GM21786 (cell line): ENCODE results near the gene DCUN1D5.
A peak's percentile ranks its signal among the peaks of the same experiment; 100 is the strongest.

Source experiments
- ATAC-seq: cut with Tn5 transposase; IDR thresholded peaks from one replicate; pipeline ENCODE4 v1.9.1; 2021; ENCODE audit not compliant: unreplicated experiment

Gene DCUN1D5

DNA sequence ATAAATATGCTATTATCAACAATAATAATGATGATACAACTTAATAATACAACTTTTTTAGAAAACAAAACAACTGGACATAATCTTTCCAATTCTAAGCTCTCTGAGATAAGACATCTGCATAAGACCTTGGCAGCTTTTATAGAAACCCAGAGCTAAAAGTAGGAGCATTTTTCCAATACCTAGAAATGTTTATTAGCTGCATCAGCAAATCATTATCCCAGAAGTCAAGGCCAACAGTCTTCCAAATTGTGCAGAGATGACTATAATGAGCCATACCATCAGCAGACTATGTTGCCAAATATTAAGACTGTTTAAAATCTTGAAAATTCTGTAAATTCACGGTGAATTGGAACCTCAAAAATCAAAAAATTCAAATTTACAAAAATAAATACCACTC lies 30.3 kb downstream of the DCUN1D5 start:
- no peak for ATAC-seq

DNA sequence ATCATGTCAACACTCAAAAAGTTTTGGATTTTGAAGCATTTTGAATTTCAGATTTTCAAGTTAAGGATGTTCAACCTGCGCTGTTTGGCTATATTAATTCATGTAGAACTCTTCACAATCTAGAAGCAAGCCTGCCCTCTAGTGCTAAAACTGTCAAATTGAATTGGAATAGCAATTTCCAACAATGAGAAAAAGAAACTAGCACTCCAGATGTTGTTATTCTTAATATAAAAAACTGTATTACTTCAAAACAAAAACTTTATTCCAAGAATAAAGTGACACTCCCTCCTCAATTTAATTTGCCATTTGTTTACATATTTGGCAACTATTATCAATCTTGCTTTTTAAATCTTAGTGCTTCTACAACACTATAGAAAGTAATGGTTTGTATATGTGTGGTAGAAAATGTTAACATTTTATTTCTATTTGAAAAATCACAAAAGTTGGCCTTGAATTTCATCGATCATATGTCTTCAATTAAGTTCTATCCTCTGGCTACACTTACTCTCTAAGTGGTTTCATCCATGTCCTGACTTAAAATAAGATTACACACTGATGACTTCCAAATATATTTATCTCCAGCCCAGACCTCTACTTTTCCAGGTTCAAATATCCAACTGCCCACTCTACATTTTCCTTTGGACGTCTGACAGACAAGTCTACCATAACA lies 36.6 kb downstream of the DCUN1D5 start:
- peak; percentile 69 for ATAC-seq

DNA sequence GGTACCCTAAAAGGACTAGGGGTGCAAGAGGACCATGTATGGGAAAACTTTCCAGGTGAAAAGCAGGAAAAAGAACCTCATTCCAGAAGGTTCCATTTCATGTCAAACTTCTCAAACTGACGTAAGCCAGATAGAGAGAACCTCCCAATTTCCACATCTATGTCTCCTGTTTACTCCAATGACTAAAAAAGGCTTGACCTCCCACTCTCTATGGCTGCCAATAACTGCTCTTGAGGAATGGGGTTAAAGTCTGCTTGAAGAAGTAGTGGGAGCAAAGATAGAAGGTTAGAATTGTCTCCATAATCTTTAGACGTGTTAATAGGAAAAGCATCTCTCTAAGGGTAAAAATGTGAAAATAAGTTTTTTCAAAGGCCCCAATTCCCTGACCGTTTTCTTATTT lies 38.0 kb downstream of the DCUN1D5 start:
- ATAC-seq = no peak

DNA sequence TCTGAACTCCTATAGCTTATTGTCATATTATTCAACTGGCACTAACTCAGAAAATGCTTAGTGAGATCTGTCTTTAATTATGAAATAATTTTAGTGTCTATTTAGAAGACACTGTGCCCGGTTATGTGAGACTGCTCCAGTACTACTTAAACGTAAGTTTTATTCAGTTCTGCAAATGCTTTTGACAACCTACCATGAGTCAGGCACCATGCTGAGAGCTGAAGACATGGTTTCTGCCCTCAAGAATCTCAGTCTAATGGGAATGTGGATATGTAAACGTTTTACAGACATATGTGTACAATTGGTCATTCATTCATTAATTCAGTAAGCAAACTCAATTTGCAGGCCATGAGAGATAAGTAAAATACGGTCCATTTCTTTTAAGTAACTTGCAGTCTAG lies 40.0 kb downstream of the DCUN1D5 start:
- ATAC-seq = no peak

DNA sequence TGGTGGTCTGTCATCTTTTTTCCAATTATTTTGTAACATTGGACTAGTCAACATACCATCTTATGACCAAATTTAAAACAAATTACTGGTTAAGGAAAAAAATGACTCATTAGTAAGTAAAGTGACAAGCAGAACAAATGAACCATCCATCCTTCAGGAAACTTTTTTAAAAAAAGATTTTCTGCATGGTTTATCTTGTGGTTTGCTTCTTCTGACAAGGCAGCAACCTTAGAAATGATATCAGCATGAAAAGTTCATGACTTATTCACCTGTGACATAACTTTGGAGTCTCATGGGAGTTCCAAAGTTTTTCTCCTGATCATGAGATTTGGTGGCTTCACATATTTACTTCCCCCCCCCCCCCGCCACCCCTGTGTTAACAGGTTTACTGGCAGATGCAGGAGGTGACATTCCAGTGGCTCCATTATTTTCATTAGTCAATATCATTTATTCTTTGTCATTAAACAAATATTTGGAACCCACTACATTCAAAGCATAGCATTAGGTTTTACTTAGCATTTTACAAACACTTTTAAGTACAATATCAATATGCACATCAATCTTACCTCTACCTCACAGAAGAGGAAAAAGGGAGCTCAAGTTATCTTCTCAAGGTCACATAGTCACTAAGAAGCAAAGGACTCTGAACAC lies 40.7 kb downstream of the DCUN1D5 start:
- no peak for ATAC-seq

DNA sequence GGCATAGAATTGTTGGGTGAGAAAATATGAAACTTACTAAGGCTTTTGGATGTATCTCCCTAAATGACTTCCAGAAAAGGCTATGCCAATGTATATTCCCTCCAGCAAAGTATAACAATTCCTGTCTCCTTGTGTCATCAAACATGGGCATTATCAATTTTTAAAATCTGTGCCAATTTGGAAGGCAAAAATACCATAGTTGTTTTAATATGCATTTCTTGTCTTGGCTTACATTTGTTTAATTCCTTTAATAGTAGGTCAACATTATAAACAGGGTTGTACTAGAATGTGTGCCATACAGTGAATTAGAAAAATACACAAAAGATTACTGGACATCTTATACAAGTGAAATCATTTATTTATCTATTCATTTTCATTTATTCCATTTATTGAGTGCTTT lies 41.6 kb downstream of the DCUN1D5 start:
- ATAC-seq = no peak

DNA sequence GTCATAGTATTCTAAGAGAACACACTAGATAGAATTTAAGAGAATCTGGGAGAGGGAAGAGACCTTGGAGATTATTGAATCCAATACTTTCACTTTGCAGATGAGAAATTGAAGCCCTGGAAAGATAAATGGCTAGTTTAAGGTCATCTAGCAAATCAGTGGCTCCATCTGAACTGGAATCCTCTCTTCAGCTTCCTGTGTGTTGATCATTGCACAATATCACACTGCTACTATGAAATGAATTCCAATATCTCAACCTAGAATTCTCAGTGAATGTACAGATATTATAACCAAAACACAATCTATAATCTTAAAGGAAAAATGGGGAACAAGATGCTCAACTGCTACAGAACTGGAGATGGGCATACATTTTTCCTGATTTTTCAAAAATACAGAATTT lies 44.1 kb downstream of the DCUN1D5 start:
- no peak for ATAC-seq

DNA sequence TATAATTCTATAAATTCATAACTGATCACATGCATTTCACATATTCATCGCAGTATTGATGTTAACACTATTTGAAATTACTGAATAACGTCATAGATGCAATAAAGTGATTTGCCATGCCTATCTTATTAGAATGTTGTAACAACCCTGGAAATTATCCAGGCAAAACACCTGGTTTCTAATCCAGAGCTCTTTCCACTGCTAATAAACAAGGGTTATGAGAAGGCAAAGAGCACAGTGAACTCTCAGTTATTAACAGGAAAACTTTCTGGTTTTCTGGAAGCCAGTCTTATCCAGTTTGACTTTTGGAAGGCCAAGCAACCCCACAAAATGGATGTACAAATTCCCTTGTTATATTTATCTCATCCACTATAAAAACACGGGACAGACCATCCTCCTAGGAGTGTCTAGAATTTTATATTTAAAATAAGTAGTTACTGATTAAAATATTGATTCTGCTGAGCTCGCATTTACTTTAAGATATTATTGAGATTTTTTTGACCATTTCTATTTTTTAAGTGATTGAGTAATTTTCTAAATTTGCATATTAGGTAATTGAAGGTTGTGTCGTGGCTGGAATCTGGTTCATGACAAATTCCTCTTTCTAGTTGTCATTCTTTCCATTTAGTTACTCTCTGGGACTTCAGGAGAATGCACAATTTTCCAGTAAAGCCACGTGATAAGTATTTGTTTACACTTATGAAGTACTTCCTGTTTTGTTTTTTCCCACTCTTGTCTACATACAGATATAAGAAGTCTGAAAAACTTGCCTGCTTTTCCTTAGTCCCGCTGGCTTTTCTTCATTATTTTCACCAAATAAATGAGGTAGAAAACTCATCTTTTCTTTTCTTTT lies 47.9 kb downstream of the DCUN1D5 start:
- no peak for ATAC-seq

DNA sequence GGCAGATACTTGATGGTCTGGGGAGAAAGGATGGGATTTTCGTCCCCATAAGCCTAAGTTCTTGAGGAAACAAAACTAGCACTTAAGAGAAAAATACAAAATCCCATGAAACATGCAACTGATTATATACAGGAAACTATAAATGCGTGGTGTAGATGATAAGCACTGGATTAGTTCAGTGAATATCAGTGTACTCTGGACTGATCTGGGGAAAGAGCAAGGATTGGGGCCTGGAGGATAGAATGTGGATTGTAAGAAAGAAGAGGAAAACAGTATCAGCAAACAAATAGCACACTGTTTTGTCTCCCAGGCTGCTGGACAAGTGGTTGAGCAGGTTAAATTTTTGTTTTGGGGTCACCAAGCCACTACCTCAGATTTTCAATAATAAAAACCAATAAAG lies 49.8 kb downstream of the DCUN1D5 start:
- ATAC-seq = no peak

DNA sequence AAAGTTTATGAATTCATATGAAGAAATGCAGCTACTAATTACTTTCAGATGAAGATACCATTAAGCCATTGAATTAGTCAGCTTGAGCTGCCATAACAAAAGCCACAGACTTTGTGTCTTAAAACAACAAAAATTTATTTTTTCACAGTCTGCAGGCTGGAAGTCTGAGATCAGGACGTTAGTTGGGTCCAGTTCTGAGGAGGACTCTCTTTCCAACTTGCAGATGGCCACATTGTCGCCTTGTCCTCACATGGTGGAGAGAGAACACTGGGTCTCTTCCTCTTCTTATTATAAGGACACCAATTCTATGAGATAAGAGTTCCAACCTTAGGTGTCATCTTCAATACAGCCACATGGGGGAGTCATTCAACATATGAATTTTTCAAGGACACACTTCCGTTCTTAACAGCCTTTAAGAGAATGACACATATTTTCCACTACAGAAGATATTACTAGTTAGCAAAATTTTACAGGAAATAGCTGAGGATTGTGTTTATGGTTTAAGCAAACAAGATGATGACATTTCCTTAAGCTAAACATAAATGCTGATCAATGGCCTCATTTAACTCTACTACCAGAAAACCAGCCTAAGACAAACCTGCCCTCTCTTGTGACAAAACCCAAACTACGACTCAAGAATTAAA lies 56.0 kb downstream of the DCUN1D5 start:
- ATAC-seq = peak; percentile 98

DNA sequence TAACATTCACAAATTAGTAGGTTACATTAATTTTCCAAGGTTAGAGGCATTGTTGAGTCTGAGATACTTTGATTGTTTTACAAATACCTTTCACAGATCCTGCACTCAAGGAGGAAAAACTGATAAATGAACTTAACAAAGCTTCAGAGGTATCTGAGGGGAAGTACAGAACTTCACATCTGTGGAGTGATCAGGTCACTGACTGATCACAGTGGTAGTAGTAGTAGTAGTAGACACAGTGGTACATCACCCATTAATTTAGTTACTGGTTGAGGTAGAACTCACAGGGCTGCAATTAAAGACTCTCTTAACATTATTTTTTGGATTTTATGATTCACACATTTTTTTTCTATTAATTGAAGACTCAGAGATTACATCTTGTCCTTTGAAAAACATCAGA lies 56.7 kb downstream of the DCUN1D5 start:
- no peak for ATAC-seq

DNA sequence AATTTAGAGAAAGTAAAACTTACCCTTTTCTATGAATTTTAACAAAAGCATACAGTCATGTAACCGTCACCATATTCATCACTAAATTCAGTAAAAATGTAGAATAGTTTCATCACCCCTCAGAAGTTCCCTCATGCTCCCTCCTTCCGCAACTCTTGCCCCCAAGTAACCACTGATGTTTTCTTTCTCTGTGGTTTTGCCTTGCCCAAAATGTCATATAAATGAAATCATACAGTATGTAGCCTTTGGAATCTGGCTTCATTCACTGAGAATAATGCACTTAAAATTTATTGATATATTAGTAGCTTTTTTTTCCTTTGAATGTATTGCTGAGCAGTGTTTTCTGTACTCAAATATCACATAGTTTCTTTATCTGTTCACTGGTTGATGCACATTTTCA lies 60.1 kb downstream of the DCUN1D5 start:
- no peak for ATAC-seq

DNA sequence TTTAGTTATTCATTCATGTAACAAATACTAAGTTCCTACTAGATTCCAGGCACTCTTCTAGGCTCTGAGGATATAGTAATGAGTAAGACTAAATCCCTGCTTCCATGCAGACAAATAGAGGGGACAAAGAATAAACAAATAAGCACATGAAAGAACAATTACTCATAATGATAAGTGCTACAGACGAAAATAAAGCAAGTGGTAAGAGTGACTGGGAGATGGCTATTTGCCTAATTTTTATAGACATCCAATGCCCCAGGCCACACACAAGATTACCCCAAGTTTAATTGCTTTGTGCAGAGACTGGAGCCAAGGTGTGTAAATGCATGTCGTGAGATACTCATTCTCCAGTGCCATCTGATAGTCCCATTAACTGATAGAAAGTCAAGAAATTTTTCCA lies 62.6 kb downstream of the DCUN1D5 start:
- ATAC-seq = no peak

DNA sequence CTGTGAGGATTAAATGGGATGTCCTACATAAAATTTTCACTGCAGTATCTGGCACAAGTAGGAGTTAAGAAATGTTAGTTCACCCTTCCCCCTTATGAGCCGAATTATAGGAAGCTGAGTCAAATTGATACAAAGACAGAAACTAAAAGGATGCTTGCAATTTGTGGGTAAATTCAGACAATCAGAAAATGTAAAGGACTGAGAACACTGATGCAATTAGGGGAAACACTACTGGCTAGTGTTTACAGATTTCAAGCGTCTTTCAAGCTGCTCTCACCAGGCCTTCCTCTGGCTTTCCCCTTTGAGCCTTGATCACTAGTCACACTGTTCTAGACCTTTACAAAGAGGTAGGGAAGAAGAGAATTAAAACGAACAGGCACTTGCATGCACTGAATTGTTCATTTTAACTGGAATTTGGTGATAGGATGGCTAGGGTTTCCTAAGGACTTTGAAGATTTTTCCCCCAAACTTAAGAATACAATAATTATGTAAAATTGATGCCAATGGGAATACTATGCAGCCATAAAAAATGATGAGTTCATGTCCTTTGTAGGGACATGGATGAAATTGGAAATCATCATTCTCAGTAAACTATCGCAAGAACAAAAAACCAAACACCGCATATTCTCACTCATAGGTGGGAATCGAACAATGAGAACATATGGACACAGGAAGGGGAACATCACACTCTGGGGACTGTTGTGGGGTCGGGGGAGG lies 63.5 kb downstream of the DCUN1D5 start:
- ATAC-seq = peak; percentile 95

DNA sequence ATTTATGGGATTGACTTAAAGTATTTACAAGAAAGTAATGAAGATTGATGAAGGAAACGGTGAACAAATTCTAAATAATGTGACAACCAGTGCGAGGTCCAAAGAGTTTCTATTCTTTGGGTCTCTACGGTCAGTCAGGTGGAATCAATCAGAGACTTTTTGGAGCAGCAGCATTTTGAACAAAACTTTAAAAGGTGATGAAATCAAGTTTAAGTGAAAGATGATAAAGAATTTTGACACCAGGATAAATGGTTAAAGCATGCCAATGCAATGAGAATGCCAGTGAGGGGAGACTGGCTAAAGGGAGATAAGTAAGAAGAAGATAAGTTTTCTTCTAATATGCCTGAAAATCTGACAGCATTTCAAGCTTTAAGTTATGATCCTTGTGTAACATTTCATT lies 67.9 kb downstream of the DCUN1D5 start:
- no peak for ATAC-seq

DNA sequence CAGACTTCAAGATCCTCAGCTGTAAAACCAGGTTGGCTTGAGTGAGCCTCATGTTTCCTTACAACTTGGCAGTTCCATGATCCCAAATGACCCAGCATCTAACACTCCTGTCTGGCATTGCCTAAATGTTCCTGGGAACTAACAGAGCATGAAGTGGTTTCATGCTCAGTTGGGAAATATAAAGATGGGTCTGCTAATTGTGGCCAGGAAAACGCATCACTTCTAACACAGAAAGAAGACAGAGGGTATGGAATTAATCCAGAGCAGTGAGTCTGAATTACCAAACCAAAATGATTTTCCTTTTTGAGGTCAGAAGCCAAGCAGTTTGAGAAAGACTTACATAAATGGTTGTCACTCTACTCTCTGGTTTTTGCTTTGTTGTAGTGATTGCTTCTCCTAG lies 75.9 kb downstream of the DCUN1D5 start:
- ATAC-seq = no peak

DNA sequence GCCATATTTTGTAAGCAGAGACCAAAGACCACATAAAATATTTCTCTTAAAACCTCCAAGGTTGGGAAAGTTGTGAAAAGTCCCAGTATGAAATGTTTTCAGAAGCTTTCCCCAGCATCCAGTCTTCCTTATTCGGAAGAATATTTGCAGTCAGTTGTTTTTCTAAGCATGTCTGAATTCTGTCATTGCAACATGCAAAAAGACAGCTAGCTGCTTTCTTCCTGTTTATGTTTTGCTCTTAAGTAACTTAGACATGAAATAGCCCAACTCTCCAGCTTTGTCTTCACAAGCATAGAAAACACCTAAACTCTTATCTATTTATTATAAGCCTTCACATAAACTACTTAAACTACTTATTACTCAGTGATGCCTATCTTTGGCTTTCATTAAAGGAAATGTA lies 78.5 kb downstream of the DCUN1D5 start:
- ATAC-seq = no peak
